GM18870 (cell line): Measurements from ENCODE around the gene ZNF830.
"Not testable (repeated sequence)": the region's sequence is repeated elsewhere in the genome, so short reads cannot be mapped to it uniquely, and the experiment has no call there.

Experiments used
- ATAC-seq: cut with Tn5 transposase; IDR thresholded peaks from one replicate; pipeline ENCODE4 v1.9.1; 2021; ENCODE audit warnings: moderate library complexity; ENCODE audit not compliant: unreplicated experiment

The ZNF830 gene

GRCh38 chr17:34990921-34991365, 29.6 kb downstream of the ZNF830 start:
- ATAC-seq: no peak

GRCh38 chr17:34991606-34992005, 30.3 kb downstream of the ZNF830 start:
- ATAC-seq: no peak

- no peak for ATAC-seq
Measured at GRCh38 chr17:34993031-34993430, 31.7 kb downstream of the ZNF830 start.

- no peak for ATAC-seq
Measured at GRCh38 chr17:34996422-34997285, 35.3 kb downstream of the ZNF830 start.

- ATAC-seq: no peak
Measured at GRCh38 chr17:34997355-34997862, 36.1 kb downstream of the ZNF830 start.

- ATAC-seq: no peak
Measured at GRCh38 chr17:34998205-34998604, 36.9 kb downstream of the ZNF830 start.

GRCh38 chr17:34999456-34999855, 38.1 kb downstream of the ZNF830 start:
- ATAC-seq: no peak

GRCh38 chr17:35000965-35001364, 39.6 kb downstream of the ZNF830 start:
- ATAC-seq: not testable (repeated sequence)

GRCh38 chr17:35001549-35001948, 40.2 kb downstream of the ZNF830 start:
- ATAC-seq: no peak

- ATAC-seq: no peak
Measured at GRCh38 chr17:35002876-35003551, 41.7 kb downstream of the ZNF830 start.

- no peak for ATAC-seq
Measured at GRCh38 chr17:35003778-35004177, 42.4 kb downstream of the ZNF830 start.

- ATAC-seq: no peak
Measured at GRCh38 chr17:35006345-35006744, 45.0 kb downstream of the ZNF830 start.

- no peak for ATAC-seq
Measured at GRCh38 chr17:35006961-35007360, 45.6 kb downstream of the ZNF830 start.

- ATAC-seq: no peak
Measured at GRCh38 chr17:35010093-35010492, 48.8 kb downstream of the ZNF830 start.

GRCh38 chr17:35011671-35012216, 50.4 kb downstream of the ZNF830 start:
- no peak for ATAC-seq
